HG03342 (cell line): Measurements from ENCODE around the gene KCNH5.
"Not testable (repeated sequence)": the region's sequence is repeated elsewhere in the genome, so short reads cannot be mapped to it uniquely, and the experiment has no call there.

Experiments used
- ATAC-seq: cut with Tn5 transposase; IDR thresholded peaks from one replicate; pipeline ENCODE4 v1.9.1; 2021; ENCODE audit warnings: mild to moderate bottlenecking, moderate library complexity; ENCODE audit not compliant: unreplicated experiment

KCNH5 gene

DNA sequence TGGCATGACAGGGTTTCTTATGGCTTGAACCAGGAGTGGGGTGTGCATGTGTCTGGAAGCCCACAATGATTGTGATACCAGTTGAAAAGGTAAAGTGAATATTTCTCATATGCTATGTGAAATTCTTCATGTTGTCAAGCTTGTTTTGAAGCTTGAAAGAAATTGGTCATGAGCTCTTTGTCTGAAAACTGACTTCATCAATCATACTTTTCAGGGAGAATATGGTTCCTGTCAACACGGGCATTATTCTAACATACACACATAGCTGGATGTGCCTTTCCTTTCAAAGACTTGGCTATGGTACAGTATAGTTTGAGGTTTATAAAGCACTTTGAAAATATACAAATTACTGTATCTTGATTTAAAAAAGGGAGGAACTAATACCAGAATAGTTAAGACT is 158.8 kb downstream of the KCNH5 start:
- no peak for ATAC-seq

DNA sequence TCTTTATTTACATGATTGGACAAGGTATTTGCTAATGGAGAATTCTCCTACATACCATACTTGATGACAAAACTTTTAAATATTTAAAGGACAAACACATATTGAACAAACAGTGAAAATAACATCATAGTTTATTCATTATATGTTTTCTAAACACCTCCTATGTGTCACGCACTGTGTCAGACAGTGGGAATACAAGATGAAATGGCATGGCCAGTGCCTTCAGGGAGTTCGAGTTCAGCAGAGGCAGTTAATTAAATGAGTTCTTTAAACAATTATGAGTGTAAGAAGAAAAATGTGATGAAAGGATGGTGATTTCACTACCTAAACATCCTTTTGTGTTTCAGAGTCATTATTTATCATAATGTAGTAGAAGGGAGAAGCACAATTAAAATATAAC is 159.8 kb downstream of the KCNH5 start:
- ATAC-seq = no peak

DNA sequence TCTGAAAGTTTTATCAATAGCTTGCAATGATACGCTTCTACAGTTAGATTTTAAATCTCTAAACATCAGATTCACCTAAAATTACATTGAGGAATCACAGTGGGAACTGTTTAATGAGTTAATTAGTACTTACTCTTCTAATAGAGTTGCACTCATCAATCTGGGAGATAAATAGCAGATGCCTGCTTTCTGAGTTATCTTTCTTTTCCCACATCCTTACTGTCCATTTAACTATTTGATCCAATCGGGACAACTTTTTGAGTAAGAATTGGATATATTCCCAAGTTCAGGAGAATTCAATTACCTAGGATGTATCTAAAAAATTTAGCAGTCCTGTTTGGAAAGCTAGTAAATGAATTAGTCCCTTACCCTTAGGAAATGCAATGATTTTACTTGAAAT is 162.3 kb downstream of the KCNH5 start:
- no peak for ATAC-seq

DNA sequence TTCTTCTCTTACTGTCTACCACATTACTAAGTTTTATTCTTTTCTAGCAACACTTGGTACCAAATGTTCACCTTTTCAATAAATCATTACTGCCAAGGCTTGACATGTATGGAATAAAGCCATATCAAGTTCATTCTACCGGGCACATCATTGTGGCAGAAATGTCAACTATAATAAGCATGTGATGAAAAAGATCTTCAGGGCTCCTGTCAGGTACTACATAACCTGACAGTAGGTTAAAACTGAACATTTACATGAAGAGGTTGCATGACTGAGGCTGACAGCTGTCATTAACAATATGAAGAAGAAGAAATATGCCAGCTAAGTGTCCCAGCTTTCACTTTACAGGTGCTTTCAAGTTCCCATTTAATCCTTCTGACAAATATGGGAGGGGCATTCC is 178.9 kb downstream of the KCNH5 start:
- no peak for ATAC-seq

DNA sequence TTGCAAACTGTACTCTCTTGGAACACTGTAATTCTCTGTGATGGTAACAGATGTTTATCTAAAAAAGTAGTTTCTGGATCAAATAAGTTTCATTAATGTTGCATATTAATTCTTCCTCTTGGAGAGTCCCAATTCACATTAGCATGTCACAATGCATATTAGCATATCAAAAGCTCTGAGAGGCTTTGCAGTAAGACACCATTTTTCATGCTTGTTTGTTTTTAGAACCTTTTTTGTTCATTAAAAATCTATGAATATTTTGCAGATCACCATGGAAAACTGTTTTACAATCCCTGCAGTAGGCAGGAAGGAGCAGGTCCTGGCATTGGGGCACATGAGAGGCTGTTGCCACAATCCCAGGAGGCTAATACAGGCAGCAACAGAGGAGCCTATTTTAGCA is 180.7 kb downstream of the KCNH5 start:
- no peak for ATAC-seq

DNA sequence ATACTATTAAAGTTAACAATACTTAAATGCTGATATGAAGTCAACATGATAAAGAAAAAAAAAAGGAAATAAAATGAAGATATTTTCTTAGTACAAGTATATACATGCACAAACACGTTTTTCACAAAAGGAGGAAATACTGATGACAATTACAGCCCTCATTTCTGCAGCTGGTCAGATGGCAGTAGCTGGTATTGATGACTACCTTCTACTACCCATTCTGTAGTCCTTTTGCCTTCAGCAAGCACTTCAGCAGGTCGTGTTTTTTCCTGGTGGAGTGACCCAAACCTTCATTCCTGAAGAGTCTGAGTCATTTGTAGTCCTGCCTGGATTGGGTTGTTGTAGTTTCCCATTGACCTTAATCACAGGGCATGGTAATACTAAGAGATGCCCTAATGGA is 187.2 kb downstream of the KCNH5 start:
- not testable (repeated sequence) for ATAC-seq

DNA sequence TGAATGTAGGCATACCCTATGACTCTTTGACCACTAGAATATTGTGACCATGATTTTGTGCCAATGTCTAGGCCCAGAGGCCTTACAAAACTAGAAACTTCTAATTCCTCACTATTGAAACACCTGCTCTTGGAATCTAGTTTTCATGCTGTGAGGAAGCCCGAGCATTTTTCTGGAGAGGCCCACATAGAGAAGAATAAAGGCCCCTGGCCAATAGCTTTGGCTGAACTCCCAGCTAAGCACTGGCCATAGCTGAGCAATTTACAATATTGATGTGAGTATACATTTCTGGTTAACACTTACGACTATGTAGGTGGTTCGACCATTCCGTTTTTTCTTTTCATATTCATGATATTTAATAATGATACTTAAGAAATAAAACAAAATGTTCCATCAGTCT is 190.3 kb downstream of the KCNH5 start:
- no peak for ATAC-seq

DNA sequence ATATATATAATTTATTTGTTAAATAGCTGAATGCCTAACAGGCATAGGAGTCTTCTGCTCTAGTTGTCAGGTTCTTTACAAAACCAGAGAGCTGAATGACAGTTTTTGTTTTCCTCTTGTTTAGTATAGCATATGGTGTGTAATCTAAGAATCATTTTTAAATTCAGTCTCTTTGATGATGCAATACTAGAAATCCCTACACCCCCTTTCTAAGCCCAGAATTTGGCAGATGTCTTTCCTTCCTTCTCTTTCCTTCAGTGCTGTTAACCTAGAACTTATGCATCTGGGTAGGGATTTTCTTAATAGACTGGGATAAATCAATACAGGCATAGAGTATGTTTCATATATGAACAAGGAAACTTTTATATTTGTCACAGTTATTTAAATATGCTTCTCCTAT is 198.1 kb downstream of the KCNH5 start:
- no peak for ATAC-seq

DNA sequence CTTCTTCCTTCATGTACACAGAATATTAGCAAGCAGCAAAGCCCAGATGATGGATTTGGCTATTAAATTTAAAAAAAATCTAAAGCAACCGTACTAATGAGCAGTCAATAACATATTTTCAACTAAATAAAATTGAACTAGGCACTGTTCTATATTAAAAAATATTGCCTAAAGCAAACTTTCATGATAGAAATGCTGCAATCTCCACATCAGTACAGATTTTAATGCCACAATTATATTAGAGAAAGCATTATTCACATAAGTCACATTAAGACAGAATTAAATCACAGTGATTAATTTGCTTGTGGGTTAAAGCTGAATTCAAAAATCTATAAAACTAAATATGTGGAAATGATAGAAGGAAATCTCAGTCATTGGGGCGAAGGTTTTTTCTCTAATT is 200.7 kb downstream of the KCNH5 start:
- ATAC-seq = no peak

DNA sequence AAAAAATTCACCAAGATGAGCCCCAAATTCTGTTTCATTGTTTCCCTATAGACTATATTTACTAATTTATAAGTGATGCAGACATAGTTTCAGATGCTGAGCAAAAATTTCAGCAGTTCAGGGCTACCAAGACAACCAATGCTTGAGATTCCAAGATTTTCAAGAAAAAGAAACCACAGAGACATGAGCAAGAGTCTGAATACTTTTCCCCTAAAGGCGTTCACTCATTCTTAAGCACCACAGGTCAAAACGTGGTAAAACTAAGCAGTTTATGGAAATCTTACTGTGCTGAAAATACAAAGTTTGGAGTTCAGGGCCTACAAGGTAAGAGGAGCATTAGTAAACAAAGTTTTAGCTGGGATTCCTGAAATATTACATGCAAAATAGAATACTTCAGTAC is 221.2 kb downstream of the KCNH5 start:
- no peak for ATAC-seq

DNA sequence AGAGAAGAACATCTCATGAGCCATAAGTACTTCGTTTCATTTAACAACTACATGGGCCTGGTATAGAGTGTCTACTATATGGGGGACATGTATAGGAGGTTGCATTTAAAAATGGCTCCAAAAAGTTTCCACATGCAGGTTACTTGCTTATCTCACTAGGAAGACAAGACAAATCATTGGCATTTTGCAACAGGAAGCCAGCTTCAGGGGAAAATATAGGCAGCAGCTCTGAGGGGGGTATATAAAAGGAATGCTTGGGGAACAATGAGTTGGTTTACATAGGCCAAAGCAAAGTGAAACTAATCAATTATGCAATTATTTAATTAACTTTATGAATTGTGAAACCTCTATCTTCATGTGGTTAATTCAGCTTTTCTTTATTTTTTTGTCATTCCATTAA is 225.3 kb downstream of the KCNH5 start:
- no peak for ATAC-seq

DNA sequence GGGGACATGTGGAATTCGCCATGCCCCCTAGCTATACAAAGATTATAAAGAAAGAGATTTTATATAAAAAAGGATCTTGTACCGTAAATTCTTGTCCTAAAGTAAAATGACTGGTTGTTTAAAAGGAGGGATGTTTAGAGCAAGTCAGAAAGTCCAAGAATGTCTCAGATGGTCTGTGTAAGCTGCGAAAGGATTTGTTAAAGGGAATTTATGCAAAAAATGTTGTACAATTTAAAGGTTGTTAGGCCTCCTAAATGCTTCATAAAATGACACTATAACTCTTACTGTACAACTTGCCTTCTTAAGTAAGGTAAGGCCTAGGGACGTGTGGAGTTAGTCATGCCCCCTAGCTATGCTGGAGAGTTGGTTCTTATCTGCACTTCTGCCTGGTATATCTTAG is 237.6 kb downstream of the KCNH5 start:
- no peak for ATAC-seq

DNA sequence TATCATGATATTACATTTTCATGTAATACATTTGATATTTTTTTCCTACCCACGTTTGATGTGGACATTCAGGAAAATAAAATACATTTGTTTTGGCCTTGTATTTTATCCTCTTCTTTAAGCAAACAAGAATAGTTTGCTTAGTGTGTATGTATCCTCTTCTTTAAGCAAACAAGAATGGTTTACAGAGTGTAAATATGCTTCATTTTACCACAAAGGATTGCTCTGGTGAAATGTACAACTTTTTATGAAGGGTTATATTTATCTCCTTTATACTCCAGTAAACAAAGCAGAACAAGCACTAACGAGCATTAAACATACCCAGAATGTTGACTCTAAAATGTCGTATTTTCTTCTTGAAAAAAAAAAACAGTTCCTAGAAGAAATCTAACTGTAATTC is 244.7 kb downstream of the KCNH5 start:
- no peak for ATAC-seq

DNA sequence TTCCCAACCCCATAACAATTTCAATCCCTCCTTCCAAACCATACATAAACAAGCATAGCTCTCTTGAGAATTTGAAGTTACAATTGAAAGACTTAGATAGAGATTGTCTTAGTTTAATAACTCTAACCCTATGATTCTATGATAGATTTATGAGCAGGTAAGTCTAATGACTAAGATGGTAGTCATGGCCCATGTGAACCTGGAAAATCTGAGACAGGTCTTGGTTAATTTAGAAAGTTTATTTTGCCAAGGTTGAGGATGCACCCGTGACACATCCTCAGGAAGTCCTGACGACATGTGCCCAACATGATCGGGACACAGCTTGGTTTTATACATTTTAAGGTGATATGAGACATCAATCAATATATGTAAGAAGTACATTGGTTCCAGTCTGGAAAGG is 248.8 kb downstream of the KCNH5 start:
- ATAC-seq = no peak

DNA sequence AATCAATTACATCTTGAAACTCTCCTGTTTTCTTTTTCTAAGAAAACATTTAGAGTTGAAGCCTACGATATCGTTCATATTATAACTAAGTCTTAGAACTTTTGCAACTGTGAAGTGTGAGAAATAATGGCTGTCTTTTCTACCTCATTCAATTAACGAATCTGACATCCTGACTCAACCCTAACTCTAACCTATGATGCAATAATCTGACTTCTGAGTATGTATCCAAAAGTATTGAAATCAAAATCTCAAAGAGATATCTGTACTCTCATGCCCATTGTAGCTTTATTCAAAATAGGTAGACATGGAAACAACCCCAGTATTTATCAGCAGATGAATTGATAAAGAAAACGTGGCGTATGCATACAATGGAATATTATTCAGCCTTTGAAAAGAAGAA is 252.7 kb downstream of the KCNH5 start:
- no peak for ATAC-seq

DNA sequence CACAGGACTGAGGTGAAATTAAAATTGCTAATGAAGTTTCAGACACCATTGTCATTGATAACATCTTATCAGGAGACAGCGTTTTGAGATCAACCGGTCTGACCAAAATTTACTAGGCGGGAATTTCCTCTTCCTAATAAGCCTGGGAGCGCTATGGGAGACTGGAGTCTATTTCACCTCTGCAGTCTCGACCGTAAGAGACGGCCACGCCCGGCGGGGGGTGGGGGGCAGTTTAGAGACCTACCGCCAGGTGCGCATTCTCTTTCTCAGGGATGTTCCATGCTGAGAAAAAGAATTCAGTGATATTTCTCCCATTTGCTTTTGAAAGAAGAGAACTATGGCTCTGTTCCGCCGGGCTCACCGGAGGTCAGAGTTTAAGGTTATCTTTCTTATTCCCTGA is 263.9 kb downstream of the KCNH5 start:
- ATAC-seq = not testable (repeated sequence)

DNA sequence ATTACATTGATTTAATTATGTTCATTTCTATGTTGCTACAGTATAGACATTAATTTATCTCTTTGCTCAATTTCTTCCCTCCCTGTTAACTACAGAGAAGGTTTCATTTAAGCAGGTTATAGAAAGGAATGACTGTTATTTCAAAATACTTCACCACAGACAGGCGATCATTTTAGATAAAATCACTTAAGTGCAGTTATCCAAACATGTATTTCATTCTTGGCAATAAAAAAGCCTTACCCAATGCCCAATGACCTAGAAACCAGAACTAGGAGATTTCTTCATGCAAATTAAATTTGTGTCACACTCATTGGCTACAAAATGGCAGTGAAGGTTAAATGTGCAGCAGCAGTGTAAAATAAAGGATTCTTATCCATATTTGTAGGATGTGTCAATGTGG is 266.4 kb downstream of the KCNH5 start:
- ATAC-seq = no peak

DNA sequence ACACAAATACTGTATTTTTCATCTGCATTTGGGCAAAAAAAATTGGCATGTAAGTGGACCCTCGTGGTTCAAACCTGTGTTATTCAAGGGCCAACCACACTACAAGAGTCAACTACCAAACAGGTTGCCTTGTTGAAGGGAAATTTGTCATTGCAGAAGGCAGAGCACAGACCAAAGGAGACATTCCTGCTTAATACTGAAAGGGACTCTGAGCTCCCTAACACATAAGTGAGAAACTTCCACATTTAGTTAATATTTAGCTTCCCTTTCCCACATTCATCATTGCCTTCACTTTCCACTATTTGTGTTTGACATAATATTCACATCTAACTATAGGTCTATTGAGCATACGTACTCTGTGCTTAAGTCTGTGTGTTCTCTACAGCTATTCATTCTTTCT is 266.9 kb downstream of the KCNH5 start:
- ATAC-seq = no peak

DNA sequence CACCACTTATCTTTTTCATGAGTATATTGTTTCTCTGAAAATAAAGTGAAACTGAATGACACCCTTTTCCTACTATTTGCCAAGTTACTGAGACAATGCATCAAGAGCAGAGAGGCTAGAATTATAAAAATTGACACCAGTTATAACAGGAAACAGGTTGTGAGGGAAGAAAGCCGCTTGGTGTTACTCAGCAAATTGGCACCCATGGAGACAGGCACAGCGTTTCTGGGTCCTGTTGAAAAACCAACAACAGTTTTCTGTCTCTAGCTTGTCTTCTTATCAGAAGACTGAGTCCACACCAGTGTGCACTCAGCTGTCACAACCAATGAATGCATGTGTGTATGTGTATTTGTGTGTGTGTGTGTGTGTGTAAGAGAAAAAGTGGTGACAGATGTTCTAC is 267.7 kb downstream of the KCNH5 start:
- ATAC-seq = no peak

DNA sequence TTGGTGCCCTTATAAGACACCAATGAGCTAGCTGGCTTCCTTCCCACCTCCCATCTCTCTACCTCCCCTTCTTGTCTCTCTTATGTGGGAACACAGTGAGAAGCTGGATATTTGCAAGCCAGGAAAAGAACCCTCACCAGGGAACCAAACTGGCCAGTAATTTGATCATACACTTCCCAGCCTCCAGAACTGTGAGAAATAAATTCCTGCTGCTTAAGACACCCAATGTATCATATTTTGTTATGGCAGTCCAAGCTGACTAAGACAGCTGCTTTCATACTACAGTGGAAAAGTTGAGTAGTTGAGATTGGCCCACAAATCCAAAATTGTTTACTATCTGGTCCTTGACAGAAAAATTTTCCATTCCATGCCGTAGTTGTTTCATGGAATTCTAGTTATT is 269.0 kb downstream of the KCNH5 start:
- ATAC-seq = no peak

DNA sequence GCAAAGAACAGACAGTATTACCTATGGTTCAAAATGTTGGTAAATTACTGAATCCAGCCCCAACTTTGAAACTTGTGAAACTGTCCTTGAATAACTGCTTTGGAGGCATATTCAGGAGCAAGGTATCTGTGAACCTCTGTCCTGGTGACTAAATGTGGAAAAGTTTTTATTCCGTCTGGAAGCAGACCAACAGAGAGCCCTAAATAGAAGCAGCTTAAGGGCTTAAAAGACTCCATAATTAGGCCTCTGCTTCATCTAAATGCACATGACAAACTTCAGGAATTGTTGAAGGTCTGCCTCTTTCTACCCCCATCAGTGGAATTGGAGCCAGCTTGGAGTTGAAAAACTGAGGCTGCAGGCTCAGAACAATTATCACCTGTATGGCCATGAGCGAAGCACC is 276.5 kb downstream of the KCNH5 start:
- ATAC-seq = no peak

DNA sequence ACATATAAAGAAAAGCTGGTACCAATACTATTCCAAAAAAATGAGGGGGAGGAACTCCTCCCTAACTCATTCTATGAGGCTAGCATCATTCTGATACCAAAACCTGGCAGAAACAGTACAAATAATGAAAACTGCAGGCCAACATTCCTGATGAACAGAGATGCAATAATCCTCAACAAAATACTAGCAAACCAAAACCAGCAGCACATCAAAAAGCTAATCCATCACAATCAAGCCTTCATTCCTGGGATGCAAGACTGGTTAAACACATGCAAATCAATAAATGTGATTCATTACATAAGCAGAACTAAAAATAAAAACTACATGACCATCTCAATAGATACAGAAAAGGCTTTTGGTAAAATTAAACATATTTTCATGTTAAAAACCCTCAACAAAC is 281.3 kb downstream of the KCNH5 start:
- ATAC-seq = no peak

DNA sequence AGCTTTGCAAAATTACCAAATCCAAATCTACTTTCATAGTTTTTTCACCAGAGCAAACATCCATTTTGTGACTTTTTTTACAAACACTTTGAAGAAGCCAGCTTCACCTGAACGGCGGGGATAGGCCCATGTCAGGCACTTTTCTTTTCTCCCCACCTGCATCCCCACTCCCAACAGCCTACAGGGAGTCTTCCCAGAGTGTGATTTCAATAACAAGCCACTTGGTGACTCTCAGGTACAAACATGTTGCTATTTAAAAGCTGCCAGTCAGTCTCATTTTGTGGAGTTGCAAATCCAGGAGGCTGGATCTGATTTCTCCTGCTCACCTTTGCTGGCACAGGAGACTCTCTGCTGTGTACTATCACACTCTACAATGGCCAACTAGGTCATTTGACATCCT is 285.5 kb downstream of the KCNH5 start:
- ATAC-seq = no peak

DNA sequence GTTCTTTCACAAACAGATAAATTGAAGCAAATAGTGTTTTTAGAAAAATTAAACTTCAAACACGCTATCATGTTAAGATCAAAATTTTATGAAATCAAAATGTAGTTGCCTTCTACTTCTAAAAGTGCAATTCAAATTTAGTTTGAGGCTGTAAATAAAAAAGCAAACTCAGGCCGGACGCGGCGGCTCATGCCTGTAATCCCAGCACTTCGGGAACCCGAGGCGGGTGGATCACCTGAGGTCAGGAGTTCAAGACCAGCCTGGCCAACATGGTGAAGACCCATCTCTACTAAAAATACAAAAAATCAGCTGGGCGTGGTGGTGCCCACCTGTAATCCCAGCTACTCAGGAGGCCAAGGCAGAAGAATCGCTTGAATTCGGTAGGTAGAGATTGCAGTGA is 298.4 kb downstream of the KCNH5 start:
- ATAC-seq = not testable (repeated sequence)
